GM20000 (cell line): ENCODE data around the gene ATP5F1D.
A peak's percentile ranks its signal among the peaks of the same experiment; 100 is the strongest.

Experiments used
- DNase-seq: peaks from one replicate; pipeline ENCODE4 v3.0.0; 2012; ENCODE audit warnings: low spot score
- CTCF ChIP-seq: IDR thresholded peaks from 2 replicates; pipeline ENCODE4 v1.5.1; 2012; ENCODE audit warnings: mild to moderate bottlenecking, control low read depth; ENCODE audit errors: extremely low read depth, missing control alignments

ATP5F1D gene

GRCh38 chr19:1277061-1277460 lies 35.5 kb downstream of the ATP5F1D start:
- DNase-seq: no peak
- TF ChIP-seq CTCF: no peak

GRCh38 chr19:1278074-1278473 lies 36.5 kb downstream of the ATP5F1D start:
- no peak for TF ChIP-seq CTCF
- no peak for DNase-seq

- no peak for DNase-seq
- no peak for TF ChIP-seq CTCF
Observed at GRCh38 chr19:1278713-1279660, 37.4 kb downstream of the ATP5F1D start.

- TF ChIP-seq CTCF: peak; percentile 92
- DNase-seq: peak; percentile 93
Observed at GRCh38 chr19:1279782-1280341, 38.3 kb downstream of the ATP5F1D start.

GRCh38 chr19:1280636-1281568 lies 39.4 kb downstream of the ATP5F1D start:
- DNase-seq: no peak
- TF ChIP-seq CTCF: no peak

GRCh38 chr19:1281569-1282287 lies 40.2 kb downstream of the ATP5F1D start:
- TF ChIP-seq CTCF: no peak
- DNase-seq: no peak
